ENCODE measurements around the gene CD84.
"Not testable (repeated sequence)": the region's sequence is repeated elsewhere in the genome, so short reads cannot be mapped to it uniquely, and the experiment has no call there.

The CD84 gene

DNA sequence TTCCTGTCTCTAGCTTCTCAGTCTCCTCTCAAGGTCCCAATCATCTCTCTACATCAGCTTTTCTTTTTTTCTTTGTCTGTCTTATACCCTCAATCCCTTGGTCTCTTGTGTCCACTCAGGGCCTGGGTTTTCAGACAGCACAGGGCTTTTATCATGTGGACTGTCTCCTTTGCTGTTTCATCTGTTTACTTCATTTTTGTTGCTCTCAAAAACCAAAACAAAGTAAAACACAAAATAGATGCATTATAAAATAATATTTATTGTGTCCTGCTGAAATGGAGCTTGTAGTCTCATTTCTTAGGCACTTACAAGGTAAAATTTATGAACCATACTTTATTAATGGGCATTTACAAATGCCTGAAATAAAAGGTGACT is 38.5 kb downstream of the CD84 start:
- no peak for DNase-seq (ENCODE audit: low read depth, low spot score)

DNA sequence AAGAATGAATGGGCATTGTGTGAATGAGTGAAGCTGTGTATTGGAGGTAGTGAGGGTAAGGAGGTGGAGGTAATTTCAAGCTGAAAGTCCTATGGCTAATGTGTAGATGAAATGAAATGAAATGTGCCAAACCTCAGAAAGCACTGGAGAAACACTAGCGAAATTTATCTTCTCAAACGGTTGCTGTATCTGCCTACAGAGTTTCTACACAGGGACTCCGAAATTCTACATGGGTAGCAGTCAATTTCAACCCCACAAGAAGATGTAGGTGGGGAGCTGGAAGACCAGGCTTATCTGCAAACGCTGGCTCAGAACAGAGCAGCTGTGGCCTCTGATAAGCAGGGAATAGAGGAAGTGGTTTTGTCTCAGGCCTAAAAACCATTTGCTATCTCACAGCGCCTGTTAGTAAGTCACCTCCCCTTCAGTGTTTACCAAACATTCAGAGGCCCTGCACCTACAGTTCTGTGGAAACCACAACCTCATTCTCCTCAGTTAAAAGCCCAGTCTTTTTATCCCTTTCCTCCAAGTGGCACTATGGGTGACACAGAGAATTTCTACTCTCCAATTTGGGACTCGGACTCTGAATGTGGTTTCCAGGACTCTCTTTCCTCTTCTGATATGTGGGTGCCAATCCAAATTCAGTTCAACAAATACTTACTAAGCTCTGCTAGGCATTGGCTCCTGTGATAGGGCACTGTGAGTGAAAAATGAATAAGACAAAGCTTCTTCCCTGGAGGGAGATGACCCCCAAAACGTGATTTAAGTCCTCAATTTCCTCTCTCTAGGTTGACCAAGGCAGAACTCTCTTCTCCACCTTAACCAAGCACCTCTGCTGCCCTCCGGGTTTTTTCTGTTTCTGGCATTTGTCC is 39.1 kb downstream of the CD84 start:
- DNase-seq (ENCODE audit: low read depth, low spot score) = no peak

- no peak for DNase-seq (ENCODE audit: low read depth, low spot score)
Measured at GRCh38 chr1:160539684-160539989, 39.7 kb downstream of the CD84 start.

DNA sequence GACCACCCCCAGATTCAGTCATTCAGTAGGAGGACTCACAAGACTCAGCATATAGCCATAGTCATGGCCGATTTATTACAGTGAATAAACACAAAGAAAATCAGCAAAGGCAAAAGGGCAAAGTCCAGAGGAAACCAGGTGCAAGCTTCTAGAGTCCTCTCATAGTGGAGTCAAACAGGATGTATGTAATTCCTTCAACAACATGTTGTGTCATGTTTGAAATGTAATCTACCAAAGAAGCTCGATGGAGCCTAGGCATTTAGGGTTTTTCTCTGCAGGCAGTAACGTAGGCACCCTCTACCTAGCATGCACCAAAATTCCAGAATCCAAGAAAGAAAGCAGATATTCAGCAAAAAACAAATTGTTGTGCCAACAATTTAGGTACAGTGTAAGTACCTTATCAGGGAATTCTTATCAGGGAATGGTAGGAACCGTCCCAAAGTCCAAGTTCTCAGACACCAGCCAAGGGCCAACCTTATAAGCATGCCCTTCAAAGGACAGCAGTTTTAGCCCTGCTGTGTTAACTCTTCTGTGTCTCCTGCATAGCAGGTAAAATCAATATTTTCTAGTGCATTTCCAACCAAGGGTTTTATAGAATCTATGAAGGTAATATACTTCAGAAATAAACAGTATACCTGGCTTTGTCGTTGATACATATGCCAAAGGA is 40.2 kb downstream of the CD84 start:
- DNase-seq (ENCODE audit: low read depth, low spot score) = no peak

DNA sequence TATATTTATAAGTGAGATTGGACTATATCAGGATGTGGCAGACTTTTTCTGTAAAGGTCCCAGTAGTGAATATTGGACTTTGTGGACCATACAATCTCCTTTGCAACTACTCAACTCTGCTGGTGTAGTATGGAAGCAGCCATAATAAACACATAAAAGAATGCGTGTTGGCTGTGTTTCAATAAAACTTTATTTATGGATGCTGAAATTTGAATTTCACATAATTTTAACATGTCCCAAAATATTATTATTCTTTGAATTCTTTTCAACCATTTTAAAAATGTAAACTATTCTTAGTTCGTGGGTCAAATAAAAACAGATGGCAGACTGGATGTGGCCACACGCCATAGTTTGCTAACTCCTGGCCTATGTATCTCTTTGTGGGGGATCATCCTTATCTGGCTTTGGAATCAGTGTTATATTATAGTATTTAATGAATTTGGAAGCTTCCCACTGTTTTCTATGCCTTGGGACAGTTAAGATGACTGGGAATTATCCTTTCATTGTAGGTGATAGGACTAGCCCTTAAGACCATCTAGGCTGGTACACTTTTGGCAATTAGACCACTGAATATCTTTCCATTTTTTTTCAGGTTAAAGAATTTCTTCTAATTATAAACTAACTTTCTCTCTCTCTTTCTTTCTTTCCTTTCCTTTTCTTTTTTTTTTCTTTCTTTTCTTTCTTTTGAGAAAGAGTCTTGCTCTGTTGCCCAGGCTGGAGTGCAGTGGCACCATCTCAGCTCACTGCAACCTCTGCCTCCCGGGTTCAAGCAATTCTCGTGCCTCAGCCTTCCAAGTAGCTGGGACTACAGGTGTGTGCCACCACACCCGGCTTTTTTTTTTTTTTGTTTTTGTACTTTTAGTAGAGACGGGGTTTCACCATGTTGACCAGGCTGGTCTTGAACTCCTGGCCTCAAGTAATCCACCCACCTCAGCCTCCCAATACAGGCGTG is 41.3 kb downstream of the CD84 start:
- DNase-seq (ENCODE audit: low read depth, low spot score) = no peak

DNA sequence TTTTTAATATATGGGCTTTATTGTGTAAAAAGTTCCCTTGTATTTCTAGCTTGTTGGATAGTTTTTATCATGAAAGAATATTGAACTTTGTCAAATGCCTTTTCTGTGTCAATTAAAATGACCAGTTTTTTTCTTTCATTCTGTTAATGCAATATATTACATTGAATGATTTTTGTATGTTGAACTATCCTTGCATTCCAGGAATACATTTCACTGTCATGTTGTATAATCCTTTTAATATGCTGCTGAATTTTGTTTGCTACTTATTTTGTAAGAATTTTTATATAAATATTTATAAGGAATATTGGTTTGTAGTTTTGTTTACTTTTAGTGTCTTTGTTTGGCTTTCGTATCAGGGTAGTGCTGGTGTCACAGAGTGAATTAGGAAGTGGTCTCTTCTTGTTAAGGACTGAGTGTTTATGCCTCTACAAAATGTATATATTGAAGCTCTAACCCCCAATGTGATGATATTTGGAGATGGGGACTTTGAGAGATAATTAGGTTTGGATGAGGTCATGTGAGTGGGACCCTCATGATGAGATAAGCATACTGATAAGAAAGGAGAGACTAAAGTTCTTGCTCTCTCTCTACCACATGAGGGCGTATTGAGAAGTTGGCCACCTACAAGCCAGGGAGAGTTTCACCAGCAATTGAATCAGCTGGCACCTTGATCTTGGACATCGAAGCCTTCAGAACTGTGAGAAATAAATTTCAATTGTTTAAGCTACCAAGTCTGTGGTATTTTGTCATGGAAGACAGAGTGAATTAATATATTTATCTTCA is 44.3 kb downstream of the CD84 start:
- DNase-seq (ENCODE audit: low read depth, low spot score) = no peak

DNA sequence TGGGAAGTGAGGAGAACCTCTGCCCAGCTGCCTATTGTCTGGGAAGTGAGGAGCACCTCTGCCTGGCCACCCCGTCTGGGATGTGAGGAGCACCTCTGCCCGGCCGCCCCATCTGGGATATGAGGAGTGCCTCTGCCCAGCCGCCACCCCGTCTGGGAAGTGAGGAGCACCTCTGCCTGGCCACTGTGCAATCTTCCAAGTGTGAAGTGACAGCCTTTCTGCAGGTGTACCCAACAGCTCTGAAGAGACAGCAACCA is 46.8 kb downstream of the CD84 start:
- DNase-seq (ENCODE audit: low read depth, low spot score) = not testable (repeated sequence)

DNA sequence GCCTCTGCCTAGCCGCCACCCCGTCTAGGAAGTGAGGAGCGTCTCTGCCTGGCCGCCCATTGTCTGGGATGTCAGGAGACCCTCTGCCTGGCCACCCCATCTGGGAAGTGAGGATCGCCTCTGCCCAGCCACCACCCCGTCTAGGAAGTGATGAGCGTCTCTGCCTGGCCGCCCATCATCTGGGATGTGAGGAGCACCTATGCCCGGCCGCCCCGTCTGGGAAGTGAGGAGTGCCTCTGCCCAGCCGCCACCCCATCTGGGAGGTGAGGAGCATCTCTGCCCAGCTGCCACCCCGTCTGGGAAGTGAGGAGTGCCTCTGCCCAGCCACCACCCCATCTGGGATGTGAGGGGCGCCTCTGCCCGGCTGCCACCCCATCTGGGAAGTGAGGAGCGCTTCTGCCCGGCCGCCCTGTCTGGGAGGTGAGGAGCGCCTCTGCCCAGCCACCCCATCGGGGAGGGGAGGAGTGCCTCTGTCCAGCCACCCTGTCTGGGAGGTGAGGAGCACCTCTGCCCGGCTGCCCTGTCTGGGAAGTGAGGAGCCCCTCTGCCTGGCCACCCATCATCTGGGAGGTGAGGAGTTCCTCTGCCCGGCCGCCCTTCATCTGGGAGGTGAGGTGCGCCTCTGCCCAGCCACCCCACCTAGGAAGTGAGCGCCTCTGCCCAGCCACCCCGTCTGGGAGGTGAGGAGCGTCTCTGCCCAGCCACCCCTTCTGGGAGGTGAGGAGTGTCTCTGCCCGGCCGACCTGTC is 47.3 kb downstream of the CD84 start:
- not testable (repeated sequence) for DNase-seq (ENCODE audit: low read depth, low spot score)

- DNase-seq (ENCODE audit: low read depth, low spot score) = not testable (repeated sequence)
Measured at GRCh38 chr1:160529401-160529952, 49.8 kb downstream of the CD84 start.

DNA sequence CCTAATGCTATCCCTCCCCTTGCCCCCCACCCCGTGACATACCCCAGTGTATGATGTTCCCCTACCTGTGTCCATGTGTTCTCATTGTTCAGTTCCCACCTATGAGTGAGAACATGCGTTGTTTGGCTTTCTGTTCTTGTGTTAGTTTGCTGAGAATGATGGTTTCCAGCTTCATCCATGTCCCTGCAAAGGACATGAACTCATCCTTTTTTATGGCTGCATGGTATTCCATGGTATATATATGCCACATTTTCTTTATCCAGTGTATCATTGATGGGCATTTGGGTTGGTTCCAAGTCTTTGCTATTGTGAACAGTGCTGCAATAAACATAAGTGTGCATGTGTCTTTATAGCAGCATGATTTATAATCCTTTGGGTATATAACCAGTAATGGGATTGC is 55.5 kb downstream of the CD84 start:
- DNase-seq (ENCODE audit: low read depth, low spot score) = not testable (repeated sequence)

- DNase-seq (ENCODE audit: low read depth, low spot score) = no peak
Measured at GRCh38 chr1:160522622-160523345, 56.5 kb downstream of the CD84 start, which contains the start of gene SLAMF6. TSS of gene SLAMF6 (minus strand) at chr1:160523255. CDS start at chr1:160523192, 63 bp downstream.

DNA sequence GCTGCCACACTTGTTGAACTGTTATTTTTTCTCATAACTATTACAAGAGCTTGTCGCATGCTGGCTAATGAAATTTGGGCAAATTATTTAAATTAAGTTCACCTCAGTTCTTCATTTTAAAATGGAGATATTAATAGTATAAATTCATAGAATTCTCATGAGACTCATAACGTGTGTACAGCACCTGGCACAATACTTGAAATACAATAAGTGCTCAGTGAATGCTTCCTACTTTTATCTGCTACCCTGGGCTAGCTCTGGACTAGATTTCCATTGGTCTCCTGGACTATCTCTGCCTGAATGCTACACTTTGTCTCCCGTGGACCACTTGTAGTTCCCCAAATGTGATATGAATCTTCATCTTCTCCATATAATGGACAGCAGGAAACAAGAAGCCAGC is 57.2 kb downstream of the CD84 start:
- no peak for DNase-seq (ENCODE audit: low read depth, low spot score)

DNA sequence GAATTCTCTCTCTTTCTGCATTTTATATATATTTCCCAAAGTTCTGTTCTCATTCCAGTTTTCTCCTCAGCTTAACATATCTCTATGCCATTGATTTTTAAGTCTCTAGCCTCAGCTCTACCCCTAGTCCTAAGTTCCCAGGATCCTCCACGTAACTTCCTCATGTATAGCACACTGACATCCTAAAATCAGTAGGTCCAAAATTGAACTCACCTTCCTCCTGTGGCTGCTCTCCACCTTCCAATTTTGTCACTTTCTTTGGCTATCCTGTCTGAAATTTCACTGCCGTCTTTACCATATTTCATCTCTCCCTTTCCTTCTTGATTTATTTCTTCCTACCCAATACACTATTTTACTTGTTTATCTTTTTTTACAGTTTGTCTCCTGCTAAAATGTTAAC is 57.7 kb downstream of the CD84 start:
- DNase-seq (ENCODE audit: low read depth, low spot score) = no peak

DNA sequence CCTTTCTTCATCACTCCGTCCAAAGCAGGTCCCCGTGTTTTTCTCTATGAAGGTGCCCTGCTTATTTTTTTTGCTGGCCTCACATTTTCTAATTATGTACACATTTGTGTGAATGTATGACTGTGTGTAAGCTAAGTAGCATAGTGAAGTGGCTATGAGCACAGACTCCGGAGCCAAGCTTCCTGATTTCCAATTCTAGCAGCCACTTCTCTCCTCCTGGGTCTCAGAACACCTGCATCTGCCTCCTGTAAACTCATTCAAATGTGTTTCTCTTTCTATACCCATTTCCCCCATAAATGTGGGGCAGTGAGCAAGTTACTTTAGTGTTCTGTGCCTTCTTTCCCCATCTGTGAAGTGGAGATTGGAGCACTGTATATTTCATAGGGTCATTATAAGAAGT is 58.3 kb downstream of the CD84 start:
- no peak for DNase-seq (ENCODE audit: low read depth, low spot score)

- DNase-seq (ENCODE audit: low read depth, low spot score) = no peak
Measured at GRCh38 chr1:160520582-160520981, 58.7 kb downstream of the CD84 start.

GRCh38 chr1:160519642-160520435 is 59.5 kb downstream of the CD84 start:
- DNase-seq (ENCODE audit: low read depth, low spot score) = no peak

DNA sequence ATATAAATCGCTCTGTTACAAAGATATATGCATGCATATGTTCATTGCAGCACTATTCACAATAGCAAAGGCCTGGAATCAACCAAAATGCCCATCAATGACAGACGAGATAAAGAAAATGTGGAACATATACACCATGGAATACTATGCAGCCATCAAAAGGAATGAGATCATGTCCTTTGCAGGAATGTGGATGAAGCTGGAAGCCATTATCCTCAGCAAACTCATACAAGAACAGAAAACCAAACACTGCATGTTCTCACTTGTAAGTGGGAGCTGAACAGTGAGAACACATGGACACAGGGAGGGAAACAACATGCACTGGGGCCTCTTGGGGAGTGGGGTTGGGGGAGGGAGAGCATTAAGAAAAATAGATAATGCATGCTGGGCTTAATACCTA is 61.8 kb downstream of the CD84 start:
- DNase-seq (ENCODE audit: low read depth, low spot score) = not testable (repeated sequence)

DNA sequence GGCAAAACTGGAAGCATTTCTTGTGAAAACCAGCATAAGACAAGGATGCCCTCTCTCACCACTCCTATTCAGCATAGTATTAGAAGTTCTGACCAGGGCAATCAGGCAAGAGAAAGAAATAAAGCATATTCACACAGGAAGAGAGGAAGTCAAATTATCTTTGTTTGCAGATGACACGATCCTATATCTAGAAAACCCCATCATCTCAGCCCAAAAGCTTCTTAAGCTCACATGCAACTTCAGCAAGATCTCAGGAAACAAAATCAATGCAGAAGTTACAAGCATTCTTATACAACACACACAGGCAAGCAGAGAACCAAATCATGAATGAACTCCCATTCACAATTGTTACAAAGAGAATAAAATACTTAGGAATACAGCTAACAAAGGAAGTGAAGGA is 63.4 kb downstream of the CD84 start:
- not testable (repeated sequence) for DNase-seq (ENCODE audit: low read depth, low spot score)

DNA sequence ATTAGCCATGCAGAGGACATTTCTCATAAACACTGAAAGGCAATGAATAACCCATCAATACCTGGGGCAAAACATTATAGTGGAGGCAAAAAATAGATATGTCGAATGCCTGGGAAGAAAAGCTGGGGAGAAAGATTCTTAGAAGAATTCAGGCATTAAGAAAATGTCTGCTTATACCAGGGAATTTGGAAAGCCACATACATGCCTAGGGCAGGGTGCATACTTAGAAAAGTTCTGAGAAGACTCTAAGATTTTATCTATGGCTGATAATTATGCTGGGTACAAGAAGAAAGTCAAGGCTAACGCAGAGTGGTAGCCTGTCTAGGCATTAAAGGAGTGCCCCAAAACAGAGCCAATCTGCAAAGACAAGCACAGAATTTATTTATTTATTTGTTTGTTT is 74.6 kb downstream of the CD84 start:
- no peak for DNase-seq (ENCODE audit: low read depth, low spot score)
